ENCODE results near the gene FAM53A.
A peak's percentile ranks its signal among the peaks of the same experiment; 100 is the strongest.
"Not testable (repeated sequence)": the region's sequence is repeated elsewhere in the genome, so short reads cannot be mapped to it uniquely, and the experiment has no call there.

Gene FAM53A

GRCh38 chr4:1684506-1685234, 557 bp upstream of the FAM53A start:
- DNase-seq: no peak

GRCh38 chr4:1683261-1683735, 815 bp downstream of the FAM53A start:
- DNase-seq: peak; percentile 49

GRCh38 chr4:1682860-1683259, 1.3 kb downstream of the FAM53A start:
- no peak for DNase-seq

GRCh38 chr4:1678244-1678643, 5.9 kb downstream of the FAM53A start:
- DNase-seq: no peak

- peak; percentile 90 for DNase-seq
These were observed 7.2 kb downstream of the FAM53A start for GRCh38 chr4:1676605-1677525.

- no peak for DNase-seq
These were observed 8.3 kb downstream of the FAM53A start for GRCh38 chr4:1675802-1676137.

GRCh38 chr4:1675136-1675801, 8.8 kb downstream of the FAM53A start:
- DNase-seq: no peak

GRCh38 chr4:1674682-1675081, 9.4 kb downstream of the FAM53A start:
- DNase-seq: no peak

GRCh38 chr4:1673671-1674070, 10.4 kb downstream of the FAM53A start:
- DNase-seq: no peak

GRCh38 chr4:1671011-1671410, 13.1 kb downstream of the FAM53A start:
- DNase-seq: not testable (repeated sequence)

GRCh38 chr4:1670279-1670678, 13.8 kb downstream of the FAM53A start:
- DNase-seq: no peak

- no peak for DNase-seq
These were observed 14.3 kb downstream of the FAM53A start for GRCh38 chr4:1669850-1670249.

- no peak for DNase-seq
These were observed 14.8 kb downstream of the FAM53A start for GRCh38 chr4:1669270-1669669.

GRCh38 chr4:1668488-1668840, 15.6 kb downstream of the FAM53A start:
- DNase-seq: no peak

GRCh38 chr4:1667273-1667672, 16.8 kb downstream of the FAM53A start:
- DNase-seq: no peak

- no peak for DNase-seq
These were observed 17.7 kb downstream of the FAM53A start for GRCh38 chr4:1666391-1666790.

GRCh38 chr4:1664141-1664540, 20.0 kb downstream of the FAM53A start:
- no peak for DNase-seq

- DNase-seq: no peak
These were observed 20.6 kb downstream of the FAM53A start for GRCh38 chr4:1663549-1663948.

GRCh38 chr4:1661695-1662094, 22.4 kb downstream of the FAM53A start:
- DNase-seq: no peak

GRCh38 chr4:1660948-1661677, 23.0 kb downstream of the FAM53A start:
- no peak for DNase-seq

GRCh38 chr4:1659104-1660043, 24.7 kb downstream of the FAM53A start:
- DNase-seq: no peak

- DNase-seq: no peak
These were observed 25.5 kb downstream of the FAM53A start for GRCh38 chr4:1658581-1658980.
